GM18517 (cell line): ENCODE measurements around the gene KIF14.
"Not testable (repeated sequence)": the region's sequence is repeated elsewhere in the genome, so short reads cannot be mapped to it uniquely, and the experiment has no call there.

Experiments used
- ATAC-seq: cut with Tn5 transposase; IDR thresholded peaks from one replicate; pipeline ENCODE4 v1.9.1; 2021; ENCODE audit warnings: mild to moderate bottlenecking, moderate library complexity; ENCODE audit not compliant: unreplicated experiment

KIF14 gene

DNA sequence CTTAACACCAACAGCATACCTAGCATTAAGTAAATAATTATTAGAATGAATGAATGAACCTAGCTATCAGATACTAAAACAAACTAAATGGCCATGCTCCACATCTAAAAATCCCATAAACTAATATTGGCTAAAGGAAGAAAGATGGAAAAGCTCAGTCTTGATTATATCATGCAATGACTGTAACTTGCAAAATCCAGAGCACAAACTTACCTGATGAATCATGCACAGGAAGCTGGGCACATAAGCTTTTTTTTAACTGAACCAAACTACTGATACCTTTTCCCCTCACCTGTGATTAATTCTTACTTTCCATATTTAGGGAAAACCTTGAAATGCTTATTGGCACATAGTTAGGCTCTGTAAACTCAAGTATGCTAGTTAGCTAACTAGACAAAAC lies 70.2 kb downstream of the KIF14 start:
- ATAC-seq = no peak

DNA sequence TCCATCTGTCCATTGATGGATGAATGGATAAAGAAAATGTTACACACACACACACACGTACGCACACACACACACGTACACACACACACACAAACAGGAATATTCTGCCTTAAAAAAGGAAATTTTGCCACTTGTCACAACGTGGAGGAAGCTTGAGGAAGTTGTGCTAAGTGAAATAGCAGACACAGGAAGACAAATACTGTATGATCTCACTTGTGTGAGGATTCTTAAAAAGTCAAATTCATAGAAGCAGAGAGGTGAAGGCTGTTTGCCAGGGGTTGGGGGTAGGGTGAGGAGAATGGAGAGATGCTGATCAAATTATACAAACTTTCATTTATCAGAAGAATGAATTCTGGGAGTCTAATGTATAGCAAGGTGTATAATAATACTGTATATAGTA lies 73.2 kb downstream of the KIF14 start:
- ATAC-seq = no peak

DNA sequence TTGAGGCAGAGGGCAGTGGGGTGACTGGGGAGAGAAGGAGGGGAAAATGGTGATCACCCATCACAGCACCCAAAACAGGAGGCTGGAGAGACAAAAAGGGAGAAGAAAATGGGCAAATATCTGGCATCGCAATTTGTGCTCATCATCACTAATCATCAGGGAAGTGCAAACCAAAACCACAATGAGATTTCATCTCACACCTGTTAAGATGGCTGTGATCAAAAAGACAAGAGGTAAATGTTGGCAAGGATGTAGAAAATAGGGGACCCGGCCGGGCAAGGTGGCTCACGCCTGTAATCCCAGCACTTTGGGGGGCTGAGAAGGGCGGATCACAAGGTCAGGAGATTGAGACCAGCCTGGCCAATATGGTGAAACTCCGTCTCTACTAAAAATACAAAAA lies 74.0 kb downstream of the KIF14 start:
- no peak for ATAC-seq

DNA sequence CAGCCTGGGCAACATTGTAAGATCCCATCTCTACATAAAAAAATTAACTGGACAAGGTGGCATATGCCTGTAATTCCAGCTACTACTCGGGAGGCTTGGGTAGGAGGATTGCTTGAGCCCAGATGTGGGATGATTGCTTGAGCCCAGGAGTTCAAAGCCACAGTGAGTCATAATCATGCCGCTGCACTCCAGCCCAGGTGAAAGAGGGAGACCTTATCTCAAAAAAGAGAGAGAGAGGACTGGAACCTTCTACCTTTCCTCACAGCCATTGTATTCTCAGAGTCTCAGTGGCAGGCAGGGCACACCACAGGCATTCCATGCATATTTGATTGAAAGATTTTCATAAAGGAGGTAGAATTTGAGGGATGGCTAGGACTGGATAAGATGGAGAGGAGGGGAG lies 78.4 kb downstream of the KIF14 start:
- ATAC-seq = no peak

DNA sequence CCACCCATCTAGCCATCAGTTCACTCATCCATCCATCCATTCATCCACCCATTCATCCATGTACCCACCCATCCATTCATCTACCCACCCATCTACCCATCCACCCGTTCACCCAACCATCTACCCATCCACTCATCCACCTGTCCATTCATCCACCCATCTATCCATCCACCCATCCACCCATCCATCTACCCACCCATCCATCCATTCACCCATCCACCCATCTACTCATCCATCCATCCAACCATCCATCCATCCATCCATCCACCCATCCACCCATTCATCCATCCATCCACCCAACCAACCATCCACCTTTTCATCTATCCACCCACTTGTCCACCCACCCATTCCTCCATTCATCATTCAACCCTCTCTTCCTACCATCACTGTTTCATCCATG lies 80.3 kb downstream of the KIF14 start:
- no peak for ATAC-seq

DNA sequence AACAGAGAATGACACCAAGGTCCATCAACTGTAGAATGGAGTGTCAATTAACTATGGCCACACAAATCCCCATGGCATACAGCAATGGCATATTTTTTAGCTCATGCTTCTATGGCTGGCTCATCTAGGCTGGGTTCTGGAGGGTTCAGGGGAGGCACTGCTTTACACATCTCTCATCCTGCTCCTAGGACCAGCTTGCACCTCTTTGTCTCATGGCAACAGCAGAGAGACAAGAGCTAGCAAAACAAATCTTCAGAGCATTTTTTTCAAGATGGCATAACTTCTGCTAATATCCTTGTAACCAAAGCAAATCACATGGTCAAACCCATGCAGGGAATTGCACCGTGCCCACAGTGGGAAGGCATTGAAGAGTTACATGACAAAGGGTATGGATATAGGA lies 82.4 kb downstream of the KIF14 start:
- ATAC-seq = no peak

DNA sequence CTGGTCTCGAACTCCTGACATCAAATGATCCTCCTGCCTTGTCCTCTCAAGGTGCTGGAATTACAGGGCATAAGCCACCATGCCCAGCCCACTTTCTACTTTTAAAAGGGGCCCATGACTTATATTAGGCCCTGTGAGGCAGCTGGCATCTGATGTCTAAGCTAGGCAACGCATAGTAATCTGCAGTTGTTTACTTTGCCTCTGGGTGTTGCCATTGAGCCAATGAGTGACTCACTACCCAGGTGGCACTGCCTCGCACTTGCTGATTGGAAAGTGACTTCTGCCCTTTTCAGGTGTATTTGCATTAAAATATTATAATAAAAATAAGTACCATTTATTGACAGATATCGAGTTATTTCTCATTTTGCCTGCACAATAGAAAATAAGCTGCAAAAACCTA lies 84.9 kb downstream of the KIF14 start:
- no peak for ATAC-seq

DNA sequence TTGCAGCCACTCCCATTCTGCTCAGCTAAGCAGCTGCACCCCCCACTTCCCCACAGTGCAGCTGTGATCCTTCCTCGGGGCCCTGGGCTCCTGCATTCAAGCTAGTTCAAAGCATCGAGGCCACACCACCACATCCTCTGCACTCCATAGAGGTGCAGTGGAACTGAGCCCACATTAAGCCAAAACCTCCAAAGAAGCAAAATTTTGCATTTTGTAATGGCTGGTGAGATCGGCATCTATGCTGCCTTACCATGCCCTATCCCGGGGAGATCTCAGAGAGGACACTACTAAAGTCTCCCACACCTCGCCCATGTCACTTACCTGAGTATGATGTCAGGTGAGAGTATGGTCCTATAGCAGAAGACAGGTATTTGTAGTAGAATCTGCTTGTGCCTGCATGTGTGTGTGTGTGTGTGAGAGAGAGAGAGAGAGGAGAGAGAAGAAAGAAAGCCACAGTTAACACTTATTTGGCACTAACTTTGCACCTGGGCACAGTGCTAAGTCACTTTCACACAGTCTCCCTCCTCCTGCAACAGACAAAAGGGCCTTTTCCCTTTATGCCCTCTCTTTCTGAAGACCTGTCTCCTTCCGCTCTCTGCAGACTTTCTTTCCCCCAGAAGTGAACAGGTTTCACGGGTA lies 89.8 kb downstream of the KIF14 start:
- no peak for ATAC-seq

DNA sequence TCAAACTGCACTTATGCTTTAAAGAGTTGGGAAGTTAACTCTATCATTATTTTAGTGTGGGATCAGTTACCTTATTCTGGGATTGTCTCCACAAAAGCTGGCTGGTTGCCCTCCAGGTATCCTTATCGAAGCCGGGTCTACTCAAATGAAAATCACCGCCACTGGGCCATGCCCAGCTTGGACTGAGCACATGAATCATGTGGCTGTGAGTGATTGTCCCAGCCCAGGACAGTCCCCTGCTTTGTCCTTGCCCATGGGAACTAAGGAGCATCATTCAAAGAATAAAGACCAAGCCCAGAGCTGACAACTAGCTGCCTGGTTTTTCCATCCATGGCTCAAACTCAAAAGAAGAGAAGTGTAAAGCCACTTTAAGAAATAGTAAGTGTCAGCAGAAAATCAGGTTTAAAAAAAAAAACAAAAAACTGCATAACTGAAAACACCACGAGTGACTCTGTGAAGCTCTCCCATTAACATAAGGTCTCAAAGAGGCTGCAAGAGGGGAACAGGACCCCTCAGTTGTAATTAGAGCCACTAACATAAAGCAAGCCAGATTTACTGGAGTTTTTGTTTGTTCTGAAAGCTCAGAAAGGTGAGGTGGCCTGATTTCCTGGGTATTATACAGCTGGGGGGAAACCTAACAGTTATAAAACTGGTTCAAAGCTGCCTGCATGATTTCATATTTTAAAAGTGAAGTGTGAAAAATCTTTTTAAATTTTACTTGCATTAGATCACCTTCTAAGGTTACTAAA lies 91.5 kb downstream of the KIF14 start:
- ATAC-seq = no peak

DNA sequence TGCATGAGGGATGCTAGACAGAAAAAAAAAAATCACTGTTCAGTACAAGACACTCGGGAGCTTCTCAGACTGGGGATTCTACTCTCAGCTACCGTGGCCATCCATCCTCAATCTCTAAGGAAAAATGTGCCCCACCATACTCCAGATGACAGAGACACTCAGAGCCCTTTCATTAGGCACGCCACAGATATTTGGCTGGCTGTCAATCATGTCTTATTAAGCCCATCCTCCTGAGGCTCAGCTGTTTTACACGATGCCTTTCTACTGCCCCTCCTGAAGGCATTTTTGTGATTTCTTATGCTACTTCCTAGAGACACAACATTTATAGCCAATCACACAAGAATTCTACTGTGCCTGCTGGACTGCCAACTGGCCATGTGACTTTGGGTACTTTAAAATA lies 92.9 kb downstream of the KIF14 start:
- no peak for ATAC-seq

DNA sequence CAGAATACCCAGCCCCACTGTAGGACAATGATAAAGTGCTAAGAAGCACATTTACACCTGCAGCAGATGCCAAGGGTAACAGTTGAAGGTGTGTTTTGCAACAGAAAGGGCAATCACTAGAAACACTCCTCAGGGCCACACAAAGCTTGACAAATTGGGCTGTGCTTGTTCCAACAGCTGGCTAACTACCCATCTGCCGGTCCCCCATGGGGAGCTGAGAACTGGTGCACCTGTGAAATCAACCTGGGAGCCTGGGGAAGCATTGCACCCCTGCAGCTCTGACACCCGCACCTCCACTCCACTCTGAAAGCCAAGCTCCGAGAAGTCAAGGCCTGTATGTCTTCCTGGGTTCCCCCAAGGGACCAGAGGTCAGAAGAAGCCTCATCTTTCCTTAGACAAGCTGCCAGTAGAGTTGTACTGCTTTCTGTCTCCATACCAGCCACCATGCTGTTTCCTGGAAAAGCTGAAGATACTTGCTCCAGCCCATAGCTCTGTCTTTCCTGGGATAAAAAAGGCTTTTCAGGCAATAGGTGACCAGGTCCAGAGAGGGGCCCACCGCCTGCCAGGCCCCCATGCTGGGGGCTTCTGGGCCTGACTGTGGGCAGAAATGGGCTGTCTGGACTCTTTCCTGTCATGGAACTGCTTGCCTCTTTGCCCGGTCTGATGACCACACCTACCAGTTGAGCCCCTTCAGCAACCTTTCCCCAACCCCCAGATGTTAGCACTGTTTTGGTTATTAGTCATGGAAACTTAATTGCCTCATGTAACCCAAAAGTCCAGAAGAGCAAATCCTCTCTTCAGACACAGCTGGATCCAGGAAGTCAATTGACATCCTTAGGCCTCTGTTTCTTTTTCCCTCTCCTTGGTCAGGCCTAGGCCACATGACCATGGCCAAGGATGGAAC lies 93.6 kb downstream of the KIF14 start:
- no peak for ATAC-seq

DNA sequence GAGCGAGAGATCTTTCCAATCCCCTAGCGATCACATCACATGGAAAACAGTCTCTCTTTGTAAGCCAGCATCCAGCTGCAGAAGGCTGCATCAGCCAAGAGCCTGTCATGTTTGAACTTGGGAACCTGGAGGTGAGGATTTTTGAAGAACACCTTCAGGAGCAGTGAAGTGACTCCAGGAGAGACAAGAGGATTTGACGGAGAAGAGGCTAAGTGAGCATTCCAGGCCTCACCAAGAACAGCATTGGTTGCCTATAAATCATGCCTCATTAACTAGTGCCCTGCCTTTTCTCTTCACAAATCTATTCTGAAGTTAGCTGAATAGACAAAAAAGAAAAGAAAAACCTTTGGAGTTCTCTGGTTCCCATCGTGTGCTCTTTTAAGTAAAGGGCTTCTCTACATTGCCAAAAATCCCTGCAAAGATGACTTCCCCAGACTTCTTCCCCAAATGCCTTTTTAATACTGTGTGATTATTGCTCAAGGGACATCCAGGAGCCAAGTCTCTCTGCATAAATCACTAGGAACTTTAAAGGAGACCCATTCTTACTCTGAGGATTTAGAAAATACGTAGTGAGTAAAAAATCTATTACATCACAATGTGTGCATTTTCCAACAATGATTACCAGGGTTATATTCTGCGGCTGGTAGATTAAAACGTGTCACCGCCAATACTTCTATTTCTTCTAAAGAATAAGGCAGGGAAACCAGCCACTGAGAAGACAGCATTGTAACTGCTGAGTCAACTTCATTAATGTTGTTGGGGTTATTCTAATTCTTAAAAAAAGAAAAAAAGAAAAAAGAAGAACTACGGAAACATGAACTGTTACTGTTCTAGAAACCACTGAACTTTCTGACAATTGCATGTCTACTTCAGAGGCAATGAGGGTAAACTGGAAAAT lies 95.2 kb downstream of the KIF14 start:
- no peak for ATAC-seq

DNA sequence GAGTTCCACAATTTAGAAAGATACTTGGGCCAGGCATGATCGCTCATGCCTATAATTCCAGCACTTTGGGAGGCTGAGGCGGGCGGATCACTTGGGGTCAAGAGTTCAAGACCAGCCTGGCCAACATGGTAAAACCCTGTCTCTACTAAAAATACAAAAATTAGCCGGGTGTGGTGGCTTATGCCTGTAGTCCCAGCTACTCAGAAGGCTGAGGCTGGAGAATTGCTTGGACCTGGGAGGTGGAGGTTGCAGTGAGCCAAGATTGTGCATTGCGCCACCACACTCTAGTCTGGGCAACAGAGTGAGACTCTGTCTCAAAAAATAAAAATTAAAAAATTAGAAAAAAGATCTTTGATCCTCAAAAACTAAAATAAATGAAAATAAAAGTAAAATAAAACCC lies 96.0 kb downstream of the KIF14 start:
- not testable (repeated sequence) for ATAC-seq

DNA sequence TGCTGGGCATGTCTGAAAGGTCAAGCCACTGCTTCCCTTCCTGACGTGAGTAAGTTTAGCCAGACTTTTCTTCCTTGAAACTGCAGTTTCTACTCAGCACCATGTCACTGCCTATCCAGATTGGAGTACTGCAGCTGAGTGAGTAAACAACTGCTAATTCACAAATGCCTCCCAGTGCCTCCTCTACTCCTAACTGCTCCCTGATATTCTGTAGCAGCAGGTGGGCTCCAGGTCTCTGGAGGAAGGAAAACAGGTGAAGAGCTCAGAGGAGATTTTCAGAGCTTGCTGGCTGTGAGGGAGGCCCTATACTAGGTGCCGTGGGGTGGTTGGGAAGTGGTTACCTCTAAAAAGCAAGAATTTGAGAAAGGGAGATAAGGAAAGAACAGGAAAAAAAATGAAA lies 96.5 kb downstream of the KIF14 start:
- ATAC-seq = no peak

DNA sequence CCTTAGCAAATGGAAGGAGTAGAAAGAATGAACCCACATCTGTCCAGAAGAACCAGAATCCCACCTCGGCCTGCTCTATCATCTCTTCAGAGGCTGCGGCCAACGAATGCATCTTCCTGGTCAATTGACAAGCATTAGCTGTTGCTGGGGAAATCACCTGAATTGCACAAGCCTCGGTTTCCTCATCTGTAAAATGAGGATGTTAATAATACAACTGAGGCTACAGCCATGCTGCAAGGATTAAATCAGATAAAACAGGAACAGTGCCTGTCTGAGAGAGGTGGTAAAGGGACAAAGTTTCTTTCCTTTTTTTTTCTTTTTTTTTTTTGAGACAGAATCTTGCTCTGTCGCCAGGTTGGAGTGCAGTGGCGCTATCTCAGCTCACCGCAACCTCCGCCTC lies 99.8 kb downstream of the KIF14 start:
- no peak for ATAC-seq

DNA sequence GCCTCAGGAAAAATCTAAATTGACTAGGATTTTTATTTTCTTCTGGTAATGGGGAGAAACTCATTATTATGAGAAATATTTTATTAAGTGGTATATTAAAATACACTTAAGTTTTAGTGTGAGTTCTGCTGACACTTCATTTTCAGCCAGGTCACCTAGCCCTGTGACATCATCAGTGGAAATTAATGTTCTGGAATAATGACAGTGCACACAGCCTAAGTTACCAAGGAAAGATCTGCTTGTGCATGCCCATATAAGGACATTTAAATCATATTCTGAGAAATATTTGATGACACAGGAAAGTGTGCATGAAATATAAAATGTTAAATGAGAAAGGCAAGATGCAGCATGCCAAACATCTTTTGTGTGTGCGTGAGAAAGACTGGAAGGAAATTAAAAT lies 102.0 kb downstream of the KIF14 start:
- no peak for ATAC-seq

DNA sequence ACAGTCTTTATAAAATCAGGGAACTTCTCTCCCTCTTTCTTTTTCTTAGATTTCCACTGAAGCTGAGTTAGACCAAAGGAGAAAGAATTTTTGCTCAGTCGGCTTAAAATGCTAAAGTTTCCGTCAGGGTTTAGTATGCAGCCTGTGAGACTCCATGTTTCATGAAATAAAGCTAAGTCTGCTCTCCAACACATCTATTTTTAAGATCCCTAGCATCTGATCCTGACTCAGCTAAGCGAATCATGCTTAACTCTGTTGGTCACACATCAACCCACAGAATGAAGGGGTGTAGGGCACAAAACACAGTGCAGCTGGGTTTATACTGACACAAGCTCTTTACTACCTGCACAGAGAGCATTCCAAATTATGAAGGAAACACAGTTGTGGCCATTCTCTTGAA lies 108.4 kb downstream of the KIF14 start:
- no peak for ATAC-seq

DNA sequence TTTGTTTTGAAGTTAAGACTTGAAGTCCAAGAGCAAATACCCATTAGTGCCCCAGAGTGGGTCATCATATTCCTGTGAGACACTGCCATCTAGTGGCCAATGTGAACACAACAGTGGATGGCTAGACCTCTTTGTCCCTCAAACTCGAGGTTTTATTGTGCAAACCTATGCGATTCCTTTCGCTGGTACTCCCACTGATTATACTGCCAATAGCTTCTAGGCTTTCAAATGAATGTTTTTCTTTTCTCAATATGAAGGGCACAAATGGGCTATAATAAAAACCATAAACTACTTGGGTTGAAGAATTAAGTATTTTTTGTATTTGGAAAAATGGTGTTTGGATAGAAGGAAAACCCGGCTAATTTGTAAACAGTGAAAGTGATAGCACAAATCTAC lies 110.3 kb downstream of the KIF14 start:
- ATAC-seq = peak; percentile 91

DNA sequence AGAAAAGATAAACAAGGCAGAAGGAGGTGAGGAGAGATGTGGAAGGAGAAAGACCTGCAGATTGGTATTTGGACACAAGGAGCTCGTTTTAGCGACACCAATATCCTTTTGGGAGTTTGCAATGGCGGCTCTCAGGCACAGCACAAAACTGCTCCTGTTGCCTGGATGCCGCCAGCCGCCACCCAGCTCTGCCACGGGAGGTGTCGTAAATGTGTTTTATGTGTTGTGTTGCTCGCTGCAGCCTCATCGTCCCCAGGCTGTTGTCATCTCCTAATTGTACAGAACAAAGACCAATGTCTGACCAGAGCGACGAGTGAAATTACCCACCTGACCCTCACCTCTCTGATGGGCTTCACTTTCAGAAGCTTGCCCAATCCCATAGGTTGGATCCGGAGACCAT lies 114.1 kb downstream of the KIF14 start:
- ATAC-seq = no peak

DNA sequence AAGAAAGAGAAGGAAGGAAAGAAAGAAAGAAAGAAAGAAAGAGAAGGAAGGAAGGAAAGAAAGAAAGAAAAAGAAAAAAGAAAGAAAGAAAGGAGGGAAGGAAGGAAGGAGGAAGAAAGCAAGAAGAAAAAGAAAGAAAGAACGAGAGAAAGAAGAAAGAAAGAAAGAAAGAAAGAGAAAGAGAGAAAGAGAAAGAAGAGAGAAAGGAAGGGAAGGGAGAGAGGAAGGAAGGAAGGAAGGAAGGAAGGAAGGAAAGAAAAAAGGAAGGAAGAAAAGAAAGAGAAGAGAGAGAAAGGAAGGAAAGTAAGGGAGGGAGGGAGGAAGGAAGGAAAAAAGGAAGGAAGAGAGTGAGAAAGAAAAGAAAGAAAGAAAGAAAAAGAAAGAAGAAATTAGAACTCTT lies 115.3 kb downstream of the KIF14 start:
- no peak for ATAC-seq
